PFSK-1 (cell line): ENCODE data around the gene CDK15.

Source experiments
- POLR2AphosphoS5 ChIP-seq: IDR thresholded peaks from 2 replicates; pipeline ENCODE4 v1.6.1; 2012; ENCODE audit warnings: low read depth, mild to moderate bottlenecking, control low read depth, low read length, moderate library complexity
- SIN3A ChIP-seq: IDR thresholded peaks from 2 replicates; pipeline ENCODE4 v1.6.1; 2012; ENCODE audit warnings: mild to moderate bottlenecking, low read length, moderate library complexity, borderline replicate concordance; ENCODE audit not compliant: insufficient read depth
- TAF1 ChIP-seq: IDR thresholded peaks from 2 replicates; pipeline ENCODE4 v1.6.1; 2012; ENCODE audit warnings: low read length, control low read depth, borderline replicate concordance; ENCODE audit not compliant: insufficient read depth
- TF ChIP-seq, protein P1 (sequence below), 2 experiments: IDR thresholded peaks; 2 replicates each; pipeline versions ENCODE4 v1.6.1 to v1.8.0; 2011 to 2012; ENCODE audit warnings: low read depth in 2 of 2, low read length in 2 of 2, control low read depth in 1 of 2, inconsistent platforms in 1 of 2, mild to moderate bottlenecking in 1 of 2, moderate library complexity in 1 of 2; ENCODE audit not compliant: insufficient read depth in 1 of 2

DNA sequence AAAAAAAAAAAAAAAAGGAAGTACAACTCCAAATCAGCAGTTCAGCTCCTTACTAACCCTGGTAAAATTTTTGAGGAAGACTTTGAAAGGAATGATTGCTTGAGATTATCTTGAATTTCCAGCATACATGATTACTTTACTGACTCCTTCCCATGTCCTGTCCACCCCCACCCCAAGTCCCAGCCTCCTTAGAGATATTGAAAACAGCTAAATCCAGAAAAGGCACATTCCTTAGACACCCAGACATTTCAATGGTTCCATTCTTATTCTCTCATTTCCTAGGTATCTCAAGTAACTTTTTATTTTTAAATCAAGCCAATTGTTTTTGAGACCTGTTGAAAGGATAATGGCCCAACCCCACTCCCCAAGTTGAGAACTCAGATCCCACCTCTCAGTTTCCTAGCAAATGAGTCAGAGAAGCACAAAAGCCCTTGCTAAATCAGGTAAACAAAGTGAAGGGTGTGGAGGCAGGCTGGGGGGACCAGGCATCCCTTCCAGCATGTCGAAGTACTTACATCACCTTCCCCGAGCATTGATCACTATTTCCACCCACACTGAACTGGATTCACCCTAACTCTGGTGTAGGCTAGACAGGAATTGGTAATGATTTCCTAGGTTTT lies 131.9 kb downstream of the CDK15 start:
- TF ChIP-seq POLR2AphosphoS5, result no peak
- TF ChIP-seq SIN3A, result no peak
- no peak for TF ChIP-seq TAF1
- TF ChIP-seq, protein P1, sequence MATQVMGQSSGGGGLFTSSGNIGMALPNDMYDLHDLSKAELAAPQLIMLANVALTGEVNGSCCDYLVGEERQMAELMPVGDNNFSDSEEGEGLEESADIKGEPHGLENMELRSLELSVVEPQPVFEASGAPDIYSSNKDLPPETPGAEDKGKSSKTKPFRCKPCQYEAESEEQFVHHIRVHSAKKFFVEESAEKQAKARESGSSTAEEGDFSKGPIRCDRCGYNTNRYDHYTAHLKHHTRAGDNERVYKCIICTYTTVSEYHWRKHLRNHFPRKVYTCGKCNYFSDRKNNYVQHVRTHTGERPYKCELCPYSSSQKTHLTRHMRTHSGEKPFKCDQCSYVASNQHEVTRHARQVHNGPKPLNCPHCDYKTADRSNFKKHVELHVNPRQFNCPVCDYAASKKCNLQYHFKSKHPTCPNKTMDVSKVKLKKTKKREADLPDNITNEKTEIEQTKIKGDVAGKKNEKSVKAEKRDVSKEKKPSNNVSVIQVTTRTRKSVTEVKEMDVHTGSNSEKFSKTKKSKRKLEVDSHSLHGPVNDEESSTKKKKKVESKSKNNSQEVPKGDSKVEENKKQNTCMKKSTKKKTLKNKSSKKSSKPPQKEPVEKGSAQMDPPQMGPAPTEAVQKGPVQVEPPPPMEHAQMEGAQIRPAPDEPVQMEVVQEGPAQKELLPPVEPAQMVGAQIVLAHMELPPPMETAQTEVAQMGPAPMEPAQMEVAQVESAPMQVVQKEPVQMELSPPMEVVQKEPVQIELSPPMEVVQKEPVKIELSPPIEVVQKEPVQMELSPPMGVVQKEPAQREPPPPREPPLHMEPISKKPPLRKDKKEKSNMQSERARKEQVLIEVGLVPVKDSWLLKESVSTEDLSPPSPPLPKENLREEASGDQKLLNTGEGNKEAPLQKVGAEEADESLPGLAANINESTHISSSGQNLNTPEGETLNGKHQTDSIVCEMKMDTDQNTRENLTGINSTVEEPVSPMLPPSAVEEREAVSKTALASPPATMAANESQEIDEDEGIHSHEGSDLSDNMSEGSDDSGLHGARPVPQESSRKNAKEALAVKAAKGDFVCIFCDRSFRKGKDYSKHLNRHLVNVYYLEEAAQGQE (IDR thresholded peaks at IDR 0.05; ENCODE audit: insufficient read depth in 1 of 2, low read depth in 2 of 2, low read length in 2 of 2), result no peak
